Left ventricle myocardium superior (tissue), 1 donor: ENCODE data around the gene SLCO2B1. TPM values are rescaled to one million over a fixed set of nuclear protein-coding genes. Genes with fewer than 3 reads are reported as not detected.

Experiments used
- ATAC-seq: fragments of 200-7000 bp; cut with Tn5 transposase; one replicate; pipeline ENCODE4 v1.9.1; 2020; ENCODE audit warnings: mild to moderate bottlenecking, moderate library complexity
- DNase-seq: peaks from one replicate; pipeline ENCODE4 v3.0.0-alpha.2; 2020
- intact Hi-C: fragments of 100-400 bp; cut with micrococcal nuclease; formaldehyde crosslinking; loops from one replicate; pipeline ENCODE4 v1.11.0; 2022
- total RNA-seq: library from RNA; stranded (reverse); fragmentation: NEBNext Ultra II Directional; extraction: Animal tissue kit (Norgen Biotek cat#: 25700); gene quantifications from one replicate; pipeline ENCODE4 v1.2.1, GENCODE V29; 2021
- donor health status: DM: no; HTN: yes; CAD: no; lungs with severe emphysema.

The SLCO2B1 gene
- total RNA-seq, 1 donor from 2014 or later = 30.1 TPM

- DNase-seq = peak; percentile 86
- ATAC-seq = peak; percentile 87
- intact Hi-C loops = loop anchor here (5.0 kb wide), 1 partner anchor 64 kb away; no protein-coding TSS in a partner anchor
Measured at GRCh38 chr11:75142714-75143419, 8.0 kb upstream of the SLCO2B1 start.

GRCh38 chr11:75143420-75143731 lies 7.5 kb upstream of the SLCO2B1 start:
- DNase-seq = no peak
- no peak for ATAC-seq
- intact Hi-C loops = loop anchor here (5.0 kb wide), 1 partner anchor 64 kb away; no protein-coding TSS in a partner anchor

- ATAC-seq (no peak), DNase-seq (no peak)
- intact Hi-C loops = loop anchor here (5.0 kb wide), 1 partner anchor 63 kb away; no protein-coding TSS in a partner anchor
Measured at GRCh38 chr11:75144716-75145014, 6.2 kb upstream of the SLCO2B1 start.

GRCh38 chr11:75145196-75145971 lies 5.5 kb upstream of the SLCO2B1 start:
- no peak for DNase-seq
- ATAC-seq = no peak
- intact Hi-C loops = no loop called here

GRCh38 chr11:75145972-75146519 lies 4.9 kb upstream of the SLCO2B1 start:
- intact Hi-C loops = no loop called here
- ATAC-seq = no peak
- no peak for DNase-seq

- DNase-seq = no peak
- ATAC-seq = no peak
- intact Hi-C loops = no loop called here
Measured at GRCh38 chr11:75146711-75147110, 4.2 kb upstream of the SLCO2B1 start.

GRCh38 chr11:75147191-75147874 lies 3.6 kb upstream of the SLCO2B1 start:
- ATAC-seq = no peak
- intact Hi-C loops = no loop called here
- DNase-seq = no peak

GRCh38 chr11:75147875-75148263 lies 3.0 kb upstream of the SLCO2B1 start:
- peak; percentile 7 for ATAC-seq
- intact Hi-C loops = no loop called here
- peak; percentile 57 for DNase-seq

- intact Hi-C loops = no loop called here
- no peak for DNase-seq
- no peak for ATAC-seq
Measured at GRCh38 chr11:75148436-75148983, 2.4 kb upstream of the SLCO2B1 start.

GRCh38 chr11:75149766-75150465 lies 991 bp upstream of the SLCO2B1 start:
- DNase-seq (no peak), ATAC-seq (no peak)
- intact Hi-C loops = loop anchor here (5.0 kb wide), 1 partner anchor 42 kb away; no protein-coding TSS in a partner anchor

GRCh38 chr11:75151346-75152047 lies 590 bp downstream of the SLCO2B1 start:
- ATAC-seq (no peak), DNase-seq (peak; percentile 48)
- intact Hi-C loops = loop anchor here (5.0 kb wide), 1 partner anchor 41 kb away; no protein-coding TSS in a partner anchor

- DNase-seq = peak; percentile 41
- intact Hi-C loops = loop anchor here (5.0 kb wide), 1 partner anchor 40 kb away; no protein-coding TSS in a partner anchor
- peak; percentile 13 for ATAC-seq
Measured at GRCh38 chr11:75152090-75152489, 1.2 kb downstream of the SLCO2B1 start.

- peak; percentile 41 for DNase-seq
- peak; percentile 2 for ATAC-seq
- intact Hi-C loops = loop anchor here (5.0 kb wide), 1 partner anchor 39 kb away; no protein-coding TSS in a partner anchor
Measured at GRCh38 chr11:75152651-75153427, 1.9 kb downstream of the SLCO2B1 start.

GRCh38 chr11:75154646-75155569 lies 4.0 kb downstream of the SLCO2B1 start:
- ATAC-seq (peak; percentile 64), DNase-seq (peak; percentile 63)
- intact Hi-C loops = loop anchor here (5.0 kb wide), 1 partner anchor 37 kb away; no protein-coding TSS in a partner anchor

- peak; percentile 35 for ATAC-seq
- no peak for DNase-seq
- intact Hi-C loops = no loop called here
Measured at GRCh38 chr11:75155570-75156422, 4.9 kb downstream of the SLCO2B1 start.
